BLaER1 treated with 17β-estradiol and CSF1 and Interleukin-3, amounts not matched to agents 10 nM and 100 nM (cell line): Measurements from ENCODE around the gene LRRC36.
"Not testable (repeated sequence)": the region's sequence is repeated elsewhere in the genome, so short reads cannot be mapped to it uniquely, and the experiment has no call there.

ENCODE experiments used
- H3K27ac ChIP-seq, 11 experiments: shearing (Covaris generic); formaldehyde crosslinking; 2 replicates each; pipeline ENCODE4 v1.8.1; 2022
- H3K27me3 ChIP-seq, 11 experiments: shearing (Covaris generic); formaldehyde crosslinking; 2 replicates each; pipeline ENCODE4 v1.8.1; 2022
- H3K36me3 ChIP-seq, 11 experiments: shearing (Covaris generic); formaldehyde crosslinking; 2 replicates each; pipeline ENCODE4 v1.8.1; 2022
- H3K4me1 ChIP-seq, 10 experiments: shearing (Covaris generic); formaldehyde crosslinking; 2 replicates each; pipeline ENCODE4 v1.8.1; 2022
- H3K4me2 ChIP-seq, 11 experiments: shearing (Covaris generic); formaldehyde crosslinking; 2 replicates each; pipeline ENCODE4 v1.8.1; 2022
- H3K4me3 ChIP-seq, 10 experiments: shearing (Covaris generic); formaldehyde crosslinking; 2 replicates each; pipeline ENCODE4 v1.8.1; 2022
- H3K9ac ChIP-seq, 11 experiments: shearing (Covaris generic); formaldehyde crosslinking; 2 replicates each; pipeline ENCODE4 v1.8.1; 2022
- H3K9me3 ChIP-seq, 11 experiments: shearing (Covaris generic); formaldehyde crosslinking; replicated peaks in 1 of 11; 2 replicates each; pipeline ENCODE4 v1.8.1; 2022
- H4K20me1 ChIP-seq, 11 experiments: shearing (Covaris generic); formaldehyde crosslinking; 2 replicates each; pipeline ENCODE4 v1.8.1; 2022
- Cebpa-rat ChIP-seq, 11 experiments: shearing (Covaris generic); IDR thresholded peaks; 2 replicates each; pipeline ENCODE4 v1.8.1; 2022

The LRRC36 gene

GRCh38 chr16:67356396-67356795, 29.8 kb downstream of the LRRC36 start:
- no peak for TF ChIP-seq Cebpa-rat (IDR thresholded peaks at IDR 0.05)
- H3K4me2 ChIP-seq, result no peak overlapping the region

DNA sequence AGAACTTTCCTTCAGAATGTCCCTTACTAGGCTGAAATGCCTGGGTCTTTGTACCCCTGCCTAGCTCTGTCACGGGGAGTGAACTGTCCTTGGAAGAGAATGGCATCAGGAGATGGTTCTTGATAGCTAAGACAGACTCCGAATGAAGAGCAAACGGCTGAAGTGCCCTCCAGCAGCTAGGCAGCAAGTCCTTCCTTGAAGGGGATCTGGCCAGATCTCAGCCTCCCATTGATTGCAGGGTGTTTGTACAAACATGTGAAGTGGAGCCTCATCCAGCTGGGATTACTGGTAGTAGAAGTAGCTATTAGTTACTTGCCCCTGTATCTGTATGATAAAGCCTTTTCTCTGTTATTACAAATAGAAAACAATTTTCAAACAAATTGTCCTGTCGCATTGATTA, 30.9 kb downstream of the LRRC36 start:
- peaks cover 0 to 6% (median 0%) of the 10 kb centered on the region in 10 experiments; a peak in 1 of 20 replicates for H3K4me1 ChIP-seq
- H3K9me3 ChIP-seq, result no peaks in the 10 kb centered on the region
- no peak overlapping the region for H3K9ac ChIP-seq
- no peaks in the 10 kb centered on the region for H3K36me3 ChIP-seq
- no peak for TF ChIP-seq Cebpa-rat (IDR thresholded peaks at IDR 0.05)
- H3K27me3 ChIP-seq, result no peaks in the 10 kb centered on the region
- H3K4me3 ChIP-seq, result no peak overlapping the region
- H3K4me2 ChIP-seq, result no peak overlapping the region
- H4K20me1 ChIP-seq, result no peaks in the 10 kb centered on the region
- H3K27ac ChIP-seq, result no peak overlapping the region

More at GRCh38 chr16:67356396-67356795, 29.8 kb downstream of the LRRC36 start:
- no peak overlapping the region for H3K4me3 ChIP-seq
- no peaks in the 10 kb centered on the region for H4K20me1 ChIP-seq
- no peak overlapping the region for H3K9ac ChIP-seq
- no peak overlapping the region for H3K27ac ChIP-seq
- no peaks in the 10 kb centered on the region for H3K27me3 ChIP-seq
- no peaks in the 10 kb centered on the region for H3K36me3 ChIP-seq
- peaks cover 0 to 6% (median 0%) of the 10 kb centered on the region in 10 experiments; a peak in 2 of 20 replicates for H3K4me1 ChIP-seq
- H3K9me3 ChIP-seq, result no peaks in the 10 kb centered on the region

GRCh38 chr16:67359540-67360269, 33.1 kb downstream of the LRRC36 start:
- H3K4me3 ChIP-seq, H3K4me2 ChIP-seq, H4K20me1 ChIP-seq, H3K27me3 ChIP-seq, H3K9ac ChIP-seq, H3K9me3 ChIP-seq, H3K36me3 ChIP-seq, H3K27ac ChIP-seq: not testable (repeated sequence)
- H3K4me1 ChIP-seq, result peaks cover under 1 to 19% (median 5%) of the 10 kb centered on the region in 10 experiments; a peak in 16 of 20 replicates

DNA sequence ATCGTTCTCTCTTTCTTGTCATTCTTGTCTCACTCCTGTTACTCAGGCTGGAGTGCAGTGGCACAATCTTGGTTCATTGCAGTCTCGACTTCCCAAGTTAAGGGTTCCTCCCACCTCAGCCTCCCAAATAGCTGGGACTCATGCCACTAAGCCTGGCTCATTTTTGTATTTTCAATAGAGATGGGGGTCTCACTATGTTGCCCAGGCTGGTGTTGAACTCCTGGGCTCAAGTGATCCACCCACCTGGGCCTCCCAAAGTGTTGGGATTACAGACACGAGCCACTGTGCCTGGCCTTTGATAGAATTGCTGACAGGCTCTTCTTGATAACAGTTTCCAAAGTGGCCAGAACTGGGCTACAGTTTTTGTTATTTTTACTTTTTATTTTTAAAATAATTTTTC, 34.4 kb downstream of the LRRC36 start:
- no peaks in the 10 kb centered on the region for H3K9me3 ChIP-seq
- H3K27me3 ChIP-seq, result no peaks in the 10 kb centered on the region
- H3K4me1 ChIP-seq, result peaks cover 7 to 31% (median 16%) of the 10 kb centered on the region in 10 experiments; a peak in 17 of 20 replicates
- no peak overlapping the region for H3K27ac ChIP-seq
- H3K4me2 ChIP-seq, result no peak overlapping the region
- TF ChIP-seq Cebpa-rat (IDR thresholded peaks at IDR 0.05), result no peak
- H3K9ac ChIP-seq, result no peak overlapping the region
- H3K36me3 ChIP-seq, result no peaks in the 10 kb centered on the region
- no peak overlapping the region for H3K4me3 ChIP-seq
- no peaks in the 10 kb centered on the region for H4K20me1 ChIP-seq

GRCh38 chr16:67364600-67365235, 38.1 kb downstream of the LRRC36 start:
- no peak for TF ChIP-seq Cebpa-rat (IDR thresholded peaks at IDR 0.05)
- Histone ChIP-seq H3K4me1 (peaks cover 7 to 34% (median 18%) of the 10 kb centered on the region in 10 experiments; a peak in 17 of 20 replicates), H3K9me3 (peaks cover 0 to 8% (median 2%) of the 10 kb centered on the region in 11 experiments; a peak in 11 of 22 replicates), H3K4me3 (peak overlapping the region in 1 of 10 experiments; percentile 16; a peak in 1 of 20 replicates), H3K27me3 (no peaks in the 10 kb centered on the region), H3K4me2 (peak overlapping the region; percentile 6 to 77 (median 46); a peak in 16 of 22 replicates), H4K20me1 (no peaks in the 10 kb centered on the region), H3K36me3 (no peaks in the 10 kb centered on the region), H3K9ac (peak overlapping the region in 4 of 11 experiments; percentile 36 to 63 (median 52); a peak in 6 of 22 replicates), H3K27ac (peak overlapping the region in 7 of 11 experiments; percentile 18 to 79 (median 54); a peak in 11 of 22 replicates)

- Histone ChIP-seq H3K36me3 (no peaks in the 10 kb centered on the region), H3K9ac (no peak overlapping the region), H3K9me3 (peaks cover 0 to 10% (median 5%) of the 10 kb centered on the region in 11 experiments; a peak in 11 of 22 replicates), H3K27ac (no peak overlapping the region), H3K4me3 (no peak overlapping the region), H3K27me3 (no peaks in the 10 kb centered on the region), H3K4me2 (no peak overlapping the region), H3K4me1 (peaks cover 0 to 27% (median 11%) of the 10 kb centered on the region in 10 experiments; a peak in 12 of 20 replicates), H4K20me1 (no peaks in the 10 kb centered on the region)
- TF ChIP-seq Cebpa-rat (IDR thresholded peaks at IDR 0.05), result no peak
These were observed 44.0 kb downstream of the LRRC36 start for GRCh38 chr16:67370661-67371060.

DNA sequence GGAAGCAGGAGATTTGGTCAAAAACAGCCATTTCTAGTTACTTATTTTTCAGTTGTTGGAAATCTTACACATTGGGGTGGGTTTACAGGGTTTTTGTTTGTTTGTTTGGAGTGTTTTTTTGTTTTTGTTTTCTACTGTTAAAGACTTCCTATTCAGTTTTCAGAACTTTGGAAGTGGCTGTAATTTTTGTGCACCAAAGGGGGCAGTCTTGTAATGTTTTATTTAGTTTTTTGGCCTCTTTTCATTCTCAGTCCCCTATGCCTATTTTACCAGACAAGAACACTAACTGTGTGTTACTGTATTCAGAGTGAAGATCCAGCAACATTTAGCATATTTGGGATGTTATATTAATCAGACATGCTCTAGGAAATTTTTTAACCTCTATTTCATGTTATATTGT, 46.0 kb downstream of the LRRC36 start:
- Histone ChIP-seq H3K4me3 (no peak overlapping the region), H3K9me3 (peaks cover 0 to 10% (median 5%) of the 10 kb centered on the region in 11 experiments; a peak in 11 of 22 replicates), H3K36me3 (no peaks in the 10 kb centered on the region), H3K9ac (no peak overlapping the region), H4K20me1 (no peaks in the 10 kb centered on the region), H3K4me2 (no peak overlapping the region), H3K27ac (no peak overlapping the region), H3K27me3 (no peaks in the 10 kb centered on the region), H3K4me1 (peaks cover 0 to 20% (median 8%) of the 10 kb centered on the region in 10 experiments; a peak in 12 of 20 replicates)
- TF ChIP-seq Cebpa-rat (IDR thresholded peaks at IDR 0.05), result no peak

DNA sequence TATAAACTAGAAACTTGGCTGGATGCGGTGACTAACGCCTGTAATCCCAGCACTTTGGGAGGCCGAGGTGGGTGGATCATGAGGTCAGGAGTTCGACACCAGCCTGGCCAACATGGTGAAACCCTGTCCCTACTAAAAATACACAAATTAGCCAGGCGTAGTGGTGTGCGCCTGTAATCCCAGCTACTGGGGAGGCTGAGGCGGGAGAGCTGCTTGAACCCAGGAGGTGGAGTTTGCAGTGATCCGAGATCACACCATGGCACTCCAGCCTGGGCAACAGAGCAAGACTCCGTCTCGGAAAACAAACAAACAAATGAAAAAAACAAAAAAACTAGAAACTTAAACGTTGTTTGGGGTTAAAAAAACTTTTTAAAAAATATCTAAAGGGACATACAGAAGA, 49.4 kb downstream of the LRRC36 start:
- H3K9ac ChIP-seq, H3K27me3 ChIP-seq, H3K9me3 ChIP-seq, H3K36me3 ChIP-seq, H4K20me1 ChIP-seq, H3K4me3 ChIP-seq, H3K27ac ChIP-seq, H3K4me2 ChIP-seq: not testable (repeated sequence)
- H3K4me1 ChIP-seq, result peaks cover 0 to 20% (median 8%) of the 10 kb centered on the region in 10 experiments; a peak in 12 of 20 replicates

DNA sequence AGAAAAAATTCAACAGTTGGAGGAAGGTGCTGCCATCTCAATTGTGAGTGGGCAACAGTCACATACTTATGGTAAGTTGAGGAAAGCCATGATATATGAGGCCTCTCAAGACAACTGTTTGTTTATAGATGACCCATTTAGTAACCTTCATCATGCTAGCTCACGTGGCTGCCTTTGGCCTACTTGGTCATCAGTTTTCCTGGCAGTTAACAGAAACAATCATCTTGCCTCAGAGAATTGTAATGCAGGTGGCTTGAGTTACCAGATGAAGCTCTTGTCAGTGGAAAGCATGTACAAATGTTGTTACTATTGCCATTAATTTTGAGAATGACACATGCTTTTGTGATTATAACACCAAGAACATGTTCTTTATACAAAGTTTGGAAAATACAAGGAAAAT, 52.0 kb downstream of the LRRC36 start:
- H3K27ac ChIP-seq, result no peak overlapping the region
- H3K27me3 ChIP-seq, result no peaks in the 10 kb centered on the region
- H3K9ac ChIP-seq, result no peak overlapping the region
- H3K4me2 ChIP-seq, result no peak overlapping the region
- no peaks in the 10 kb centered on the region for H3K9me3 ChIP-seq
- H3K4me3 ChIP-seq, result no peak overlapping the region
- H4K20me1 ChIP-seq, result no peaks in the 10 kb centered on the region
- no peaks in the 10 kb centered on the region for H3K36me3 ChIP-seq
- peaks cover 0 to 20% (median 8%) of the 10 kb centered on the region in 10 experiments; a peak in 12 of 20 replicates for H3K4me1 ChIP-seq
- no peak for TF ChIP-seq Cebpa-rat (IDR thresholded peaks at IDR 0.05)
